Lung (tissue), 12 donors: ENCODE measurements around the gene TNPO1. TPM values are rescaled to one million over a fixed set of nuclear protein-coding genes. Genes with fewer than 3 reads are reported as not detected.

ENCODE experiments used
- ATAC-seq: fragments of 200-7000 bp; cut with Tn5 transposase; one replicate; pipeline ENCODE4 v1.9.1; 2020; ENCODE audit warnings: moderate number of reproducible peaks; ENCODE audit not compliant: insufficient read depth, low FRiP score
- DNase-seq, 3 donors: peaks; one replicate each; pipeline ENCODE4 v3.0.0-alpha.2; 2013 to 2017
- H3K27ac ChIP-seq, 2 donors: one replicate each; pipeline ENCODE4 v1.5.1; 2013; ENCODE audit warnings: mild to moderate bottlenecking in 2 of 2, moderate library complexity in 2 of 2, control low read depth in 1 of 2, inconsistent platforms in 1 of 2, low read depth in 1 of 2, low read length in 1 of 2
- H3K27me3 ChIP-seq, 3 donors: one replicate each; pipeline ENCODE4 v1.5.1; 2013; ENCODE audit warnings: low read length in 2 of 3; ENCODE audit not compliant: control insufficient read depth in 3 of 3, insufficient read depth in 3 of 3
- H3K36me3 ChIP-seq, 4 donors: one replicate each; pipeline ENCODE4 v1.5.1; 2013; ENCODE audit warnings: low read length in 4 of 4, mild to moderate bottlenecking in 1 of 4, moderate library complexity in 1 of 4; ENCODE audit not compliant: control insufficient read depth in 4 of 4, insufficient read depth in 4 of 4
- H3K4me1 ChIP-seq, 5 donors: one replicate each; pipeline ENCODE4 v1.5.1; 2013; ENCODE audit warnings: low read length in 5 of 5, mild to moderate bottlenecking in 2 of 5, moderate library complexity in 1 of 5; ENCODE audit not compliant: control insufficient read depth in 5 of 5, insufficient read depth in 5 of 5
- H3K4me3 ChIP-seq: one replicate; pipeline ENCODE4 v1.5.1; 2013; ENCODE audit warnings: mild to moderate bottlenecking, control low read depth, moderate library complexity
- H3K9ac ChIP-seq, 2 donors: one replicate each; pipeline ENCODE4 v1.5.1; 2013; ENCODE audit warnings: low read length in 2 of 2, control low read depth in 1 of 2; ENCODE audit not compliant: insufficient read depth in 1 of 2
- H3K9me3 ChIP-seq, 4 donors: one replicate each; pipeline ENCODE4 v1.5.1; 2013; ENCODE audit warnings: low read length in 3 of 4, mild to moderate bottlenecking in 1 of 4, moderate library complexity in 1 of 4; ENCODE audit not compliant: control insufficient read depth in 4 of 4, insufficient read depth in 3 of 4
- WGBS, 2 donors: extraction: QIAGEN DNeasy Blood & Tissue Kit; methylation state at CpG; one replicate each; pipeline ENCODE4 v1.1.7; 2013; 5-methylcytosine and 5-hydroxymethylcytosine counted together
- polyA plus RNA-seq, 2 donors: library from polyadenylated mRNA; stranded (reverse); fragments of 200-250 nt; gene quantifications; one replicate each; pipeline ENCODE4 v1.2.1, GENCODE V29; 2013
- total RNA-seq, 2 donors: library from RNA; depleted of rRNA in 1 of 2; stranded (reverse); fragments of >200 nt in 1 of 2; gene quantifications; one replicate each; pipeline ENCODE4 v1.2.1, GENCODE V29; 2014 to 2021
- TF ChIP-seq, protein P1 (sequence below): IDR thresholded peaks from 2 replicates; pipeline ENCODE4 v1.5.1; 2012; ENCODE audit warnings: mild to moderate bottlenecking; ENCODE audit errors: control extremely low read depth, extremely low read depth
- donor health status: control.
- donor health status: control.
- donor health status: Bipolar disorder and iron deficiency.
- donor health status: healthy.
- donor health status: DM: yes; HTN: yes; CAD: no.

The TNPO1 gene
- total and polyA plus RNA-seq, 4 donors = 9.4 to 122 (median 50.8) TPM

GRCh38 chr5:72888595-72888994 lies 72.1 kb downstream of the TNPO1 start:
- Histone ChIP-seq H3K27me3 (no peaks in the 10 kb centered on the region), H3K9ac (no peak overlapping the region), H3K4me3 (no peak overlapping the region), H3K36me3 (peaks cover 19 to 57% (median 44%) of the 10 kb centered on the region in 4 donors), H3K27ac (no peak overlapping the region), H3K4me1 (peaks cover 0 to 10% (median 0%) of the 10 kb centered on the region in 5 donors), H3K9me3 (no peaks in the 10 kb centered on the region)
- ATAC-seq = no peak
- TF ChIP-seq, protein P1, sequence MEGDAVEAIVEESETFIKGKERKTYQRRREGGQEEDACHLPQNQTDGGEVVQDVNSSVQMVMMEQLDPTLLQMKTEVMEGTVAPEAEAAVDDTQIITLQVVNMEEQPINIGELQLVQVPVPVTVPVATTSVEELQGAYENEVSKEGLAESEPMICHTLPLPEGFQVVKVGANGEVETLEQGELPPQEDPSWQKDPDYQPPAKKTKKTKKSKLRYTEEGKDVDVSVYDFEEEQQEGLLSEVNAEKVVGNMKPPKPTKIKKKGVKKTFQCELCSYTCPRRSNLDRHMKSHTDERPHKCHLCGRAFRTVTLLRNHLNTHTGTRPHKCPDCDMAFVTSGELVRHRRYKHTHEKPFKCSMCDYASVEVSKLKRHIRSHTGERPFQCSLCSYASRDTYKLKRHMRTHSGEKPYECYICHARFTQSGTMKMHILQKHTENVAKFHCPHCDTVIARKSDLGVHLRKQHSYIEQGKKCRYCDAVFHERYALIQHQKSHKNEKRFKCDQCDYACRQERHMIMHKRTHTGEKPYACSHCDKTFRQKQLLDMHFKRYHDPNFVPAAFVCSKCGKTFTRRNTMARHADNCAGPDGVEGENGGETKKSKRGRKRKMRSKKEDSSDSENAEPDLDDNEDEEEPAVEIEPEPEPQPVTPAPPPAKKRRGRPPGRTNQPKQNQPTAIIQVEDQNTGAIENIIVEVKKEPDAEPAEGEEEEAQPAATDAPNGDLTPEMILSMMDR = no peak
- DNase-seq = no peak
- 81 to 84% methylated on average over 2 of the region's 2 CpGs for WGBS, 2 donors

DNA sequence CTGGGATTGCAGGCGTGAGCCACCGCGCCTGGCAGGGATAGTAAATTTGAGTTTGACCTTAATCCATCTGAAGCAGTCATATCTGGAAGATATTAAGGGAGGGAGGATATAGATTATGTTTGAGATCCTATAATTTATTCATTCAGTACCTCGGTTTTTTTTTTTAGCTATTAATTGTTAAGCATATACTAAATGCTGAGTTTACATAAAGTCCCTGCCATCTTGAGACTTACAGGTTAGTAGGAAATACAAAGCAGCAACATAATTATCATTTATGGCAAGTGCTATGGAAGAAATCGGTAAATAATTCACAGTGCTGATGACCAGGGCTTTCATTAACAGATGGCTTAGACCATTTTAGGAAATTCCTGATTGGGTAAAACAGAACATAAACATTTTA lies 72.9 kb downstream of the TNPO1 start:
- 98% methylated on average over 5 of the region's 5 CpGs for WGBS, 2 donors
- no peak for ATAC-seq

DNA sequence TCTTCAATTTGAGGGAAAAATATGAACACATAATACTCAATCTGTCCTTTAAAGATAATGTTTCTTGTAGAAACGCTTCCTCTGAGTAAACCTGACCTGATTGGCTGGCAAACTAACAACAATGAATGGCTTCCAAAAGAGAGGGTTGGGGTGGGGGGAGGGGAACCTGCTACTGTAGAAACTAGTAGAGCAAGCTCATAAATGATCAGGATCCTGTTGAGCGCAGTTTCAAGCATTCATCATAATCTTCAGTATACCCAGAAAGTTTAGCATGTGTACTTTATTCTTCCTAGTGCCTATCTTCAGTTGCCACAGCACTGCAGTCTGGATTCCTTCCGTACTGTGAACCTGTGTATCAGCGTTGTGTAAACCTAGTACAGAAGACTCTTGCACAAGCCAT lies 76.4 kb downstream of the TNPO1 start:
- Histone ChIP-seq H3K27ac (no peak overlapping the region), H3K4me3 (no peak overlapping the region), H3K27me3 (no peaks in the 10 kb centered on the region), H3K9ac (no peak overlapping the region), H3K9me3 (no peaks in the 10 kb centered on the region), H3K36me3 (peaks cover 20 to 55% (median 31%) of the 10 kb centered on the region in 4 donors), H3K4me1 (no peaks in the 10 kb centered on the region)
- TF ChIP-seq, protein P1 = no peak
- DNase-seq (no peak), ATAC-seq (no peak)
- 70 to 83% methylated on average over 4 of the region's 4 CpGs for WGBS, 2 donors

More for the DNA sequence above, 72.9 kb downstream of the TNPO1 start:
- Histone ChIP-seq H3K4me1 (peaks cover 0 to 10% (median 0%) of the 10 kb centered on the region in 5 donors), H3K27me3 (no peaks in the 10 kb centered on the region), H3K4me3 (no peak overlapping the region), H3K9ac (no peak overlapping the region), H3K36me3 (peaks cover 22 to 57% (median 45%) of the 10 kb centered on the region in 4 donors), H3K9me3 (no peaks in the 10 kb centered on the region), H3K27ac (no peak overlapping the region)
- DNase-seq = no peak
- TF ChIP-seq, protein P1 = no peak

GRCh38 chr5:72895758-72896157 lies 79.3 kb downstream of the TNPO1 start:
- ATAC-seq (no peak), DNase-seq (no peak)
- TF ChIP-seq, protein P1 = no peak
- no peak overlapping the region for H3K4me3 ChIP-seq
- no peaks in the 10 kb centered on the region for H3K4me1 ChIP-seq
- H3K9me3 ChIP-seq = no peaks in the 10 kb centered on the region
- no peak overlapping the region for H3K9ac ChIP-seq
- 63 to 64% methylated on average over 2 of the region's 2 CpGs for WGBS, 2 donors
- H3K27me3 ChIP-seq = no peaks in the 10 kb centered on the region
- peaks cover 14 to 45% (median 26%) of the 10 kb centered on the region in 4 donors for H3K36me3 ChIP-seq
- H3K27ac ChIP-seq = no peak overlapping the region
